CD4-positive, alpha-beta T cell treated with Interleukin-2 at 100 ng/mL for 4 hours (primary cell): ENCODE measurements around the gene FXN.
A peak's percentile ranks its signal among the peaks of the same experiment; 100 is the strongest.
"Not testable (repeated sequence)": the region's sequence is repeated elsewhere in the genome, so short reads cannot be mapped to it uniquely, and the experiment has no call there.

Experiments used
- DNase-seq: peaks from one replicate; pipeline ENCODE4 v3.0.0-alpha.2; 2020; ENCODE audit warnings: low spot score

FXN gene

DNA sequence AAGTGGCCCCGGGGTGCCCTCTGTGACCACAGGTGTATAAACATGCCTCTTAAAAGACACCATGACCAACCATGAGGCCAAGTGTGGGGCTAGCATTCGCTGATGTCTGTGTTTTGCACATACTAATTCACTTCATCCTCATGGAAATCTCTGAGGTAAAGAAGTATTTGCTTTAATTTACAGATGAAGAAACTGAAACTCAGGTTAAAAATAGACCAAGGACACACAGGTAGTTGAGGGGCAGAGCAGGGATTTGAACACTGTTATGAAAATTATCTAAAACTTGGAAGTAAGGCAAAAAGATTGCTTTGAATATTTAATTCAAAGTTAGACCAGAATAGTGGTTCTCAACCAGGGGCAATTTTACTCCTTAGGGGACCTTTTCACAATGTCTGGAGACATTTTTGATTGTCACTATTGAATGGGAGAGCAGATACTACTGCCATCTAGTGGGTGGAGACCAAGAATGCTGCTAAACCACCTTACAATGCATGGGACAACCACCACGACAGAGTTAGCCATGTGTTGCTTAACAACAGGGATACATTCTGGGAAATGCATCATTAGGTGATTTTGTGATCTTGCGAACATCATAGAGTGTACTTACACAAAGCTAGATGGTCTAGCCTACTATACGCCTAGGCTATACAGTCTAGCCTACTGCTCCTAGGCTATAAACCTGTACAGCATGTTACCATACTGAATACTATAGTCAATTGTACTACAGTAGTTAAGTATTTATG is 8.0 kb upstream of the FXN start:
- DNase-seq: peak; percentile 63

DNA sequence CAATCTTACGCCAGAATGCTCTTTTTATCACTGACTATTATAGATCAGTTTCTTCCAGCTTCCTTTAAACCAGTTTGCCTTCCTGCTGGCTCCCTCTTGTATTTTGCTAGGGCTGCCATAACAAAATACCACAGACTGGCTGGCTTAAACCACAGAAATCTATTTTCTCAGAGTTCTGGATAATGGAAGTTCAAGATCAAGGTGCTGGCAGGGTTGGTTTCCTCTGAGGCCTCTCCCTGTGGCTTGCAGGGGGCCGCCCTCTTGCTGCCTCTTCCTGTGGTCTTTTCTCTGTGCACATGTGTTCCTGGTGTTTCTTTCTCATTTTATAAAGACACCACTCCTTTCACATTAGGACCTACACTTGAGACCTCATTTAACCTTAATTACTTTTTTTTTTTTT is 6.8 kb upstream of the FXN start:
- DNase-seq: peak; percentile 37

DNA sequence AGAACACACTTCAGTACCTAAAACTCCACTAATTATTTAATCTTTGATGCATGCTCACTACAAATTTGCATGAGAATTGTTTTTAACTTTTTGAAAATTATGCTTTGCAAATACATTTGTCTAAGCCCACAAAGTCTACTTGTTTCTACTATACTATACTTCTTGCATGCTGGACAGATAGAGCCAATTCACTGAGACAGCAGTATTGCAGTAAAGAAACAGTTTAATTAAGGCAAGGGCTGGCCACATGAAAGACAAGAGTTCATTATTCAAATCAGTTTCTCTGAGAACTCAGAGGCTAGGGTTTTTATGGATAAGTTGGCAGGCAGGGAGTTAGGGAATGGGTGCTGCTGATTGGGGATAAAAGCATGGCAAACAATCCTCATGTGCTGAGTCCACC is 6.0 kb upstream of the FXN start:
- DNase-seq: no peak

GRCh38 chr9:69030851-69031645 is 4.5 kb upstream of the FXN start:
- DNase-seq: no peak

DNA sequence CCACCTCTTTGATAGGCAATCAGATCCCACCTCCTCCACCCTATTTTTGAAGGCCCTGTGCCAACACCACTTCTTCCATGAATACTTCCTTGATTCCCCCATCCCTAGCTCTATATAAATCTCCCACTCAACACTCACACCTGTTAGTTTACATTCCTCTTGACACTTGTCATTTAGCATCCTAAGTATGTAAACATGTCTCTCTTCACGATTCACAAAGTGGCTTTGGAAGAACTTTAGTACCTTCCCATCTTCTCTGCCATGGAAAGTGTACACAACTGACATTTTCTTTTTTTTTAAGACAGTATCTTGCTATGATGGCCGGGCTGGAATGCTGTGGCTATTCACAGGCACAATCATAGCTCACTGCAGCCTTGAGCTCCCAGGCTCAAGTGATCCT is 1.5 kb upstream of the FXN start:
- DNase-seq: no peak

DNA sequence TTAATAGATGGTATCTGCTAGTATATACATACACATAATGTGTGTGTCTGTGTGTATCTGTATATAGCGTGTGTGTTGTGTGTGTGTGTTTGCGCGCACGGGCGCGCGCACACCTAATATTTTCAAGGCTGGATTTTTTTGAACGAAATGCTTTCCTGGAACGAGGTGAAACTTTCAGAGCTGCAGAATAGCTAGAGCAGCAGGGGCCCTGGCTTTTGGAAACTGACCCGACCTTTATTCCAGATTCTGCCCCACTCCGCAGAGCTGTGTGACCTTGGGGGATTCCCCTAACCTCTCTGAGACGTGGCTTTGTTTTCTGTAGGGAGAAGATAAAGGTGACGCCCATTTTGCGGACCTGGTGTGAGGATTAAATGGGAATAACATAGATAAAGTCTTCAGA is 757 bp downstream of the FXN start:
- DNase-seq: peak; percentile 20

- no peak for DNase-seq
Measured at GRCh38 chr9:69036799-69037198, 1.2 kb downstream of the FXN start.

DNA sequence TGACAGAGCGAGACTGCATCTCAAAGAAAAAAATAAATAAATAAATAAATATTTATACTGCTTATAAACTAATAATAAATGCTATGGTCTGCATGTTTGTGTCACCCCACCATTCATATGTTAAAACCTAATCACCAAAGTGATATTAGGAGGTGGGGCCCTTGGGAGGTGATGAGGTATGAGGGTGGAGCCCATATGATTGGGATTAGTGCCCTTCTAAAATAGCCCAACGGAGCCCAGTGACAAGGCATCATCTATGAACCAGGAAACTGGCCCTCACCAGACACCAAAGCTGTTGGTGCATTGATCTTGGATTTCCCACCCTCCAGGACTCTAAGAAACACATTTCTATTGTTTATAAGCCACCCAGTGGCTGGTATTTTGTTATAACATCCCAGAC is 5.1 kb downstream of the FXN start:
- DNase-seq: no peak

GRCh38 chr9:69044240-69045219 is 9.0 kb downstream of the FXN start:
- DNase-seq: no peak

DNA sequence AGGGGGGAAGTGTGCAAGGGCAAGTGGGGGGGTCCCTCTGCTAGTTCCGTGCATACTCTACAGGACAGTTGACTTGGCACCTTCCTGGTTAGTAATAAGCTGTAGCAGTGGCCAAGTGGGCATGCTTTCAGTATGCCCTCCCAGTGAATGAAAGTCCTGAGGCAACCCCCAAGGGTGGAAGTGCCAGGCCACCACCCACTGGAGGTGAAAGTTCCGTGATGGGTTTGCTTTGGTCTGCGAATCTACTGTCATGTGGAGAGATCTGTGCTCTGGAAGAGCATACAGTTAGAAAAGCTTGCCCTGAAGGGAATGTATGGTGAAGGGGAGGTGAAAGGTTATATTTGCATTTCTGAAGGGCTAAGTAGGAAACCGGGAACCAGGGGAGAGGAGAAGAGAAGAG is 10.3 kb downstream of the FXN start:
- DNase-seq: no peak

GRCh38 chr9:69046723-69047122 is 11.2 kb downstream of the FXN start:
- no peak for DNase-seq

- no peak for DNase-seq
Measured at GRCh38 chr9:69047371-69047770, 11.8 kb downstream of the FXN start.

- no peak for DNase-seq
Measured at GRCh38 chr9:69049094-69049493, 13.5 kb downstream of the FXN start.

- DNase-seq: not testable (repeated sequence)
Measured at GRCh38 chr9:69050936-69051335, 15.4 kb downstream of the FXN start.

DNA sequence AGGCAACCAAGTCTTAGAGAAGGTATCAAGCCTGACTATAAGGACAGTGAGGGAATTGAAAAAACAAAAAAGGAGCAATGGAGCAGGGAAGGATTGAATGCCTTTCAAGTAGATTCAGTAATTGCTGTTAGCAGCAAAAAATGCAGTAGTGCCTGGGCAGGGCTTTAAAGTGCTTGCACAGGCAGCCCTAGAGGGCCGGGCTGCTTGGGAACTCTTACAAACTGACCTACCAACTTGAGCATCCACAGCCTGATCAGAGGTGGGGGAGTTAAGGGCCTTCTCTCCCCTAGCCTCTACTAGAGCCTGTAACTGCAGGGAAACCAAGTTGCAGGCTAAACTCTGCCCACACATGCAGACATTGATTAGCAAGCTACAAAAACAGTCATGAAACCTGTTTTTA is 19.4 kb downstream of the FXN start:
- no peak for DNase-seq

- no peak for DNase-seq
Measured at GRCh38 chr9:69056191-69056815, 20.8 kb downstream of the FXN start.

GRCh38 chr9:69058101-69058500 is 22.5 kb downstream of the FXN start:
- no peak for DNase-seq

- no peak for DNase-seq
Measured at GRCh38 chr9:69060766-69061165, 25.2 kb downstream of the FXN start.

- DNase-seq: no peak
Measured at GRCh38 chr9:69062195-69062594, 26.6 kb downstream of the FXN start.

DNA sequence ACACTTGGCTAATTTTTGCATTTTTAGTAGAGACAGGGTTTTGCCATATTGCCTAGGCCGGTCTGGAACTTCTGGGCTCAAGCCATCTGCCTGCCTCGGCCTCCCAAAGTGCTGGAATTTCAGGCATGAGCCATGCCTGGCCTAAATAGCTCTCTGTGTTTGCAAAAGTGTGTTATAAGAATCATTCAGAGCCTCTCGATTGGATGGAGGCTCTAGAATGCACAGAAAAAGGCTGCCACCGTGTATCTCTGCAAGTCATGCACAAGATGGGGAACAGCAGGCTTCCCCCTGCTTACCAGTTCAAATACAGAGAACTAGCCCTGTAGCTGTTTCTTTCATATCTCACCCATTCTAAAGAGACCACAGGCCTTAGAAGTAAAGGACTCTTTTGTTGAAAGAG is 28.3 kb downstream of the FXN start:
- DNase-seq: no peak

DNA sequence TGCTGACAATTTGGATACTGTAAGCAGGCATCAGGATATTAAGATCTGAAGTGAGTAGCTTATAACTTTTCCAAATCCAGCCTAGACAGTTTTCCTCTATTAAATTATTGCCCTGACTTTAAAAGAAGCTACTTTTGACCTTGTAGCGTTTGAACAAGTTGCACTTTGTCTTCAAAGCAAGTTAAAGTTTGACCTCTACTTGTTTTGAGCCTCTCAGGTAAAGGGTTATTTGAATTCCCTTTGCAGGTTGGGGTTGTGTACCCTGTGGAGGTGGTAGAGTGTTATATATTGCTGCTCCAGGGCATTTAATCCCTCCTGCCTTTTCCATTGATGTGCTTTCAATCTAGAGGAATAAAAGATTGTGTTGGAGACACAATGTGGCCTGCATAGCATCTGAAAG is 30.1 kb downstream of the FXN start:
- DNase-seq: no peak

- DNase-seq: no peak
Measured at GRCh38 chr9:69066955-69067354, 31.4 kb downstream of the FXN start.
